PC-9 (cell line): ENCODE results near the gene EFCAB13. TPM values are rescaled to one million over a fixed set of nuclear protein-coding genes. Genes with fewer than 3 reads are reported as not detected.

Source experiments
- BruUV-seq: library from RNA; stranded (reverse); fragments of 400-500 nt; replicated peaks from 2 replicates; lab custom pipeline; 2021; lab: Mats Ljungman, UMichigan
- CTCF ChIA-PET: fragments of 300-600 bp; sonication (Branson Sonifier 250); formaldehyde crosslinking; loops from one replicate; lab custom pipeline; 2022; ENCODE audit warnings: antibody characterized with exemption; lab: Charles Lee
- POLR2A ChIA-PET: fragments of 300-600 bp; sonication (Branson Sonifier 250); formaldehyde crosslinking; loops from one replicate; lab custom pipeline; 2022; ENCODE audit warnings: antibody characterized with exemption; ENCODE audit not compliant: unreplicated experiment; lab: Charles Lee
- DNase-seq, 2 experiments: peaks; one replicate each; pipeline versions ENCODE4 v3.0.0 to v3.0.0-alpha.2; 2015 to 2022; ENCODE audit warnings: mixed read lengths in 1 of 2
- H2AFZ ChIP-seq: fragments of 200-600 bp; sonication (generic); 2 replicates; pipeline ENCODE4 v1.8.1; 2017; ENCODE audit warnings: antibody characterized with exemption
- H3F3A ChIP-seq: fragments of 200-600 bp; sonication (generic); 2 replicates; pipeline ENCODE4 v1.8.1; 2017; ENCODE audit warnings: antibody characterized with exemption, mild to moderate bottlenecking, low read depth; ENCODE audit not compliant: insufficient read depth
- H3K27ac ChIP-seq: fragments of 200-600 bp; sonication (generic); 2 replicates; pipeline ENCODE4 v1.6.1; 2016; ENCODE audit warnings: mixed run types
- H3K27me3 ChIP-seq: fragments of 200-600 bp; sonication (generic); 2 replicates; pipeline ENCODE4 v1.6.1; 2016; ENCODE audit warnings: low read depth, mixed run types; ENCODE audit not compliant: insufficient read depth
- H3K36me3 ChIP-seq: fragments of 200-600 bp; sonication (generic); 2 replicates; pipeline ENCODE4 v1.6.1; 2016; ENCODE audit warnings: low read depth, mixed run types
- H3K4me1 ChIP-seq: fragments of 200-600 bp; sonication (generic); replicated peaks from 2 replicates; pipeline ENCODE4 v1.6.1; 2016; ENCODE audit warnings: mixed run types; ENCODE audit not compliant: insufficient read depth
- H3K4me2 ChIP-seq: fragments of 200-600 bp; sonication (generic); 2 replicates; pipeline ENCODE4 v1.6.1; 2017; ENCODE audit warnings: mixed run types
- H3K4me3 ChIP-seq: fragments of 200-600 bp; sonication (generic); 2 replicates; pipeline ENCODE4 v1.6.1; 2016; ENCODE audit warnings: mixed run types
- H3K79me2 ChIP-seq: fragments of 200-600 bp; sonication (generic); 2 replicates; pipeline ENCODE4 v1.6.1; 2017; ENCODE audit warnings: low read depth, mixed run types
- H3K9me2 ChIP-seq: fragments of 200-600 bp; sonication (generic); 2 replicates; pipeline ENCODE4 v1.8.1; 2017; ENCODE audit warnings: mild to moderate bottlenecking; ENCODE audit not compliant: insufficient read depth
- H3K9me3 ChIP-seq: fragments of 200-600 bp; sonication (generic); 2 replicates; pipeline ENCODE4 v1.8.1; 2016; ENCODE audit warnings: low read depth; ENCODE audit not compliant: insufficient read depth
- H4K20me1 ChIP-seq: fragments of 200-600 bp; sonication (generic); 2 replicates; pipeline ENCODE4 v1.8.1; 2017; ENCODE audit not compliant: insufficient read depth
- EZH2 ChIP-seq: fragments of 200-600 bp; sonication (generic); IDR thresholded peaks from 2 replicates; pipeline ENCODE4 v1.8.0; 2017; ENCODE audit warnings: antibody characterized with exemption, low read depth
- intact Hi-C: fragments of 100-400 bp; cut with micrococcal nuclease; formaldehyde crosslinking; loops from one replicate; pipeline ENCODE4 v1.10.0; 2022; ENCODE audit not compliant: unreplicated experiment
- total RNA-seq: library from RNA; stranded (reverse); gene quantifications from 2 replicates; pipeline ENCODE4 v1.2.3, GENCODE V29; 2021
- TF ChIP-seq, protein P1 (sequence below): fragments of 200-600 bp; sonication (generic); conservative IDR thresholded peaks from 2 replicates; pipeline ENCODE4 v1.6.1; 2017; ENCODE audit warnings: mixed run types, antibody characterized with exemption, mild to moderate bottlenecking, moderate library complexity

The EFCAB13 gene
- total RNA-seq, 1 experiment from 2014 or later, result 3.3 TPM

DNA sequence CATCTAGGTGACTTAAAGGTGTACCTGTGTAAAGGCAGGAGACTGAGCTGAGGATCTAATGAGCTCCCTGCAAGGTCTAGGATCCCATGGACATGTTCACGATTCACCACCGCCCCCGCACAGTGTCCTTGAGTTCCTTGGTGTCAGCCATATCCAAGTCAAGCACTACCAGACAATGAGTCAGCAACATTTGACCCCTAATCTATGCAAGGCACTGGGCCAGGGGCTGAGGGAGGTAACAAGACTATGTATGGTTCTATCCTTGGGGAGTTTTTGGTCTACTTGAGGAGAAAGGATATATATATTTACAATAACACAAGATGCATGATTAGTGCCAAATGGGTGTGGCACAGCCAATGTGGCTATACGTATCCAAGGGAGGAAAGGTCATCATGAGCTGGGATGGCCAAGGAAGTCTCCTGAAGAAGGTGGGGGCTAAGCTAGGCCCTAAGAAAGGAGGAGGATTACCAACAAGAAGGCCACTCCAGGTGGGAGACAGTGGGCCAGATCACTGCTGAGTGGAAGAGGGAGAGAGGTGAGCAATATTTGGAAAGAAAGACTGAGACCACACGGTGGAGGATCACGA is 35.1 kb upstream of the EFCAB13 start:
- H3F3A ChIP-seq, result 0 out of 2 replicates have a peak, but pooled peaks cover 10% of the 10 kb centered on the region
- no peaks in the 10 kb centered on the region for H3K79me2 ChIP-seq
- ChIA-PET POLR2A (no interaction called here), CTCF (no interaction called here)
- no peak overlapping the region for H3K4me3 ChIP-seq
- no peaks in the 10 kb centered on the region for H3K9me3 ChIP-seq
- H3K9me2 ChIP-seq, result no peaks in the 10 kb centered on the region; the same call in 1 of the 2 replicates
- no peak overlapping the region for H2AFZ ChIP-seq
- TF ChIP-seq EZH2, result no peak
- TF ChIP-seq, protein P1, sequence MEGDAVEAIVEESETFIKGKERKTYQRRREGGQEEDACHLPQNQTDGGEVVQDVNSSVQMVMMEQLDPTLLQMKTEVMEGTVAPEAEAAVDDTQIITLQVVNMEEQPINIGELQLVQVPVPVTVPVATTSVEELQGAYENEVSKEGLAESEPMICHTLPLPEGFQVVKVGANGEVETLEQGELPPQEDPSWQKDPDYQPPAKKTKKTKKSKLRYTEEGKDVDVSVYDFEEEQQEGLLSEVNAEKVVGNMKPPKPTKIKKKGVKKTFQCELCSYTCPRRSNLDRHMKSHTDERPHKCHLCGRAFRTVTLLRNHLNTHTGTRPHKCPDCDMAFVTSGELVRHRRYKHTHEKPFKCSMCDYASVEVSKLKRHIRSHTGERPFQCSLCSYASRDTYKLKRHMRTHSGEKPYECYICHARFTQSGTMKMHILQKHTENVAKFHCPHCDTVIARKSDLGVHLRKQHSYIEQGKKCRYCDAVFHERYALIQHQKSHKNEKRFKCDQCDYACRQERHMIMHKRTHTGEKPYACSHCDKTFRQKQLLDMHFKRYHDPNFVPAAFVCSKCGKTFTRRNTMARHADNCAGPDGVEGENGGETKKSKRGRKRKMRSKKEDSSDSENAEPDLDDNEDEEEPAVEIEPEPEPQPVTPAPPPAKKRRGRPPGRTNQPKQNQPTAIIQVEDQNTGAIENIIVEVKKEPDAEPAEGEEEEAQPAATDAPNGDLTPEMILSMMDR, result no peak
- H4K20me1 ChIP-seq, result no peaks in the 10 kb centered on the region
- H3K27ac ChIP-seq, result no peak overlapping the region
- BruUV-seq, result no TSS peak
- 0 out of 2 replicates have a peak overlapping the region, but pooled peaks have one; percentile 1 for H3K4me2 ChIP-seq
- DNase-seq, result peak in 1 of 2 experiments; percentile 40
- no peaks in the 10 kb centered on the region for H3K27me3 ChIP-seq
- H3K36me3 ChIP-seq, result no peaks in the 10 kb centered on the region
- intact Hi-C loops, result no loop called here
- peaks cover 27% of the 10 kb centered on the region for H3K4me1 ChIP-seq

DNA sequence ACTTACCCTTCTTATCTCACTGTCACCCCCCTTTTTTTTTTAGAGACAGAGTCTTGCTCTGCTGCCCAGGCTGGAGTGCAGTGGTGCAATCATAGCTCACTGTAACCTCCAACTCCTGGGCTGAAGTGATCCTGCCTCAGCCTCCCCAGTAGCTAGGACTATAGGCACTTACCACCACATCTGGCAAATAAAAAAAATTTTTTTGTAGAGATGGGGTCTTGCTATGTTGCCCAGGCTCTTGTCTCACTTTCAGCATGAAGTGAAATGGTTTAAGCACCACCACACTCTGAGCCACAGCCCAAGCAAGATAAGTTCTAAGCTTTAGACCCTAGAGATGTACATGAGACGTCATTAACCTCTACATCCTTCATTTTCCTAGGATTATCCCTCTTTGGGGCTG is 34.5 kb upstream of the EFCAB13 start:
- intact Hi-C loops, result no loop called here
- no TSS peak for BruUV-seq

DNA sequence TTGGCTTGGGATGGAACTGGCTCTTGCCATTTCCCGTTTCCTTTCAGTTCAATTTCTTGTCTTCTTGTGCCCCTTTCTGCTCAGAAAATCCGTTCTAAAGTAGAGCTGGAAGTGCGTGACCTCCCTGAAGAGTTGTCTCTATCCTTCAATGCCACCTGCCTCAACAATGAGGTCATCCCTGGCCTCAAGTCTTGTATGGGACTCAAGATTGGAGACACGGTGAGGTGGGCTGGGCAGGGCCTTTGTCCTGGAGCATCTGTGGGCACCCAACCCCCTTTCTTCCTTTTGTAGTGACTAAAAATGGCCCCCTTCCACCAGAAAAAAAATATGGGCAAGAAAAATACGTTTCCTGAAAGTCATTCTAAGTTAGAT is 32.9 kb upstream of the EFCAB13 start:
- TF ChIP-seq, protein P1, result no peak
- TF ChIP-seq EZH2, result no peak
- Histone ChIP-seq H3K27me3 (no peaks in the 10 kb centered on the region), H3K36me3 (no peaks in the 10 kb centered on the region), H2AFZ (no peak overlapping the region), H3K4me3 (no peak overlapping the region), H3K4me1 (peaks cover 27% of the 10 kb centered on the region), H3K9me2 (no peaks in the 10 kb centered on the region), H3K79me2 (no peaks in the 10 kb centered on the region), H4K20me1 (no peaks in the 10 kb centered on the region), H3F3A (0 out of 2 replicates have a peak, but pooled peaks cover 10% of the 10 kb centered on the region), H3K27ac (peak overlapping the region; percentile 3), H3K4me2 (peak overlapping the region; percentile 15), H3K9me3 (no peaks in the 10 kb centered on the region)
- BruUV-seq, result no TSS peak
- ChIA-PET POLR2A (no interaction called here), CTCF (no interaction called here)
- DNase-seq, result no peak
- intact Hi-C loops, result no loop called here

More for the DNA sequence above, 34.5 kb upstream of the EFCAB13 start:
- no peaks in the 10 kb centered on the region for H3K27me3 ChIP-seq
- H3K4me1 ChIP-seq, result peaks cover 27% of the 10 kb centered on the region
- ChIA-PET CTCF (no interaction called here), POLR2A (interaction anchor here (0.6 kb wide), 1 partner anchor 1230 kb away, joined by 7 read pairs; no protein-coding TSS in a partner anchor)
- no peak overlapping the region for H3K4me2 ChIP-seq
- H3K4me3 ChIP-seq, result no peak overlapping the region
- no peaks in the 10 kb centered on the region for H3K9me2 ChIP-seq
- DNase-seq, result no peak
- H2AFZ ChIP-seq, result no peak overlapping the region
- no peaks in the 10 kb centered on the region for H3K36me3 ChIP-seq
- no peaks in the 10 kb centered on the region for H3K9me3 ChIP-seq
- H4K20me1 ChIP-seq, result no peaks in the 10 kb centered on the region
- 0 out of 2 replicates have a peak, but pooled peaks cover 10% of the 10 kb centered on the region for H3F3A ChIP-seq
- H3K79me2 ChIP-seq, result no peaks in the 10 kb centered on the region
- TF ChIP-seq EZH2, result no peak
- TF ChIP-seq, protein P1, result no peak
- H3K27ac ChIP-seq, result no peak overlapping the region
